OCI-LY1 (cell line): ENCODE data around the gene REXO1.

Source experiments
- EZH2 ChIP-seq: fragments of 200-600 bp; sonication (generic), shearing (Covaris generic); IDR thresholded peaks from 2 replicates; pipeline ENCODE4 v1.8.0; 2017; ENCODE audit warnings: borderline replicate concordance, mixed run types, mild to moderate bottlenecking, antibody characterized with exemption, low read length, moderate library complexity, mixed read lengths
- TF ChIP-seq, protein P1 (sequence below): fragments of 200-600 bp; sonication (generic), shearing (Covaris generic); IDR thresholded peaks from 2 replicates; pipeline ENCODE4 v1.5.1; 2017; ENCODE audit warnings: mild to moderate bottlenecking, antibody characterized with exemption, low read length, moderate library complexity, mixed read lengths

DNA sequence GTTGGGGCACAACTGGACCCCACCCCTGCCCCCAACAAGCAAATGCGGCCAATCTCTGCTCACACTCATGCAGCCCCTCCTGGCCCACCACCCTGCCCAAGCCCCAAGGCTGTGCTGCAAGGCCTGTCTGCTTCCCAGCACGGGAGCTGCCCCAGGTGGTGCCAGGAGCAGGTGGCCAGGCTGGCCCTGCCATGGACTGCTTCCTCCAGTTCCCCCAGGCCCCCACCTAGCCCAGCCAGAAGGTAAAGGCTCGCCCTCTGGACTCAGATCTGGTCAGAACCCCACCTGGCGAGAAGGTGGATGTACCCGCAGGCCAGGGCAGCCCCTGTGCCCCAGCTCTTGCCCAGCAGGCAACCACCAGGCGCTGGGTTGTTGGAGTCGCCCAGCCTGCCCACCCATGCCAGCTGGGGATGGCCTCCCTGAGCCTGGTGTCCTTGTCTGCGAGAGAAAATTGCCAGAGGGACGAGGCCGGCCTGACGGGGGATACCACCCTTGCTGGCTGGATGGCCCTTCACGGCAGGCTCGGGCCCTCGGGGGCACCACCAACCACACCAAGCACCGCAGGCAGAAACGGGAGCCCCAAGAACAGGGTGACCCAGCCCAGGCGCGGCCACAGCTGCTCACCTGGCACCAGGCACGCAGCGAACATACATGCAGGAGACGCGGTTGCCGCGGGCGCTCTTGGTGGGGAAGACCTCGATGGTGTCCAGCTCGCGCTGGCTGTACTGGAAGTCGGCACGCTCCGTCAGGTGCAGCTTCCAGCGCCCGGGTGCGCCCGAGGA is 32.5 kb upstream of the REXO1 start:
- TF ChIP-seq, protein P1, sequence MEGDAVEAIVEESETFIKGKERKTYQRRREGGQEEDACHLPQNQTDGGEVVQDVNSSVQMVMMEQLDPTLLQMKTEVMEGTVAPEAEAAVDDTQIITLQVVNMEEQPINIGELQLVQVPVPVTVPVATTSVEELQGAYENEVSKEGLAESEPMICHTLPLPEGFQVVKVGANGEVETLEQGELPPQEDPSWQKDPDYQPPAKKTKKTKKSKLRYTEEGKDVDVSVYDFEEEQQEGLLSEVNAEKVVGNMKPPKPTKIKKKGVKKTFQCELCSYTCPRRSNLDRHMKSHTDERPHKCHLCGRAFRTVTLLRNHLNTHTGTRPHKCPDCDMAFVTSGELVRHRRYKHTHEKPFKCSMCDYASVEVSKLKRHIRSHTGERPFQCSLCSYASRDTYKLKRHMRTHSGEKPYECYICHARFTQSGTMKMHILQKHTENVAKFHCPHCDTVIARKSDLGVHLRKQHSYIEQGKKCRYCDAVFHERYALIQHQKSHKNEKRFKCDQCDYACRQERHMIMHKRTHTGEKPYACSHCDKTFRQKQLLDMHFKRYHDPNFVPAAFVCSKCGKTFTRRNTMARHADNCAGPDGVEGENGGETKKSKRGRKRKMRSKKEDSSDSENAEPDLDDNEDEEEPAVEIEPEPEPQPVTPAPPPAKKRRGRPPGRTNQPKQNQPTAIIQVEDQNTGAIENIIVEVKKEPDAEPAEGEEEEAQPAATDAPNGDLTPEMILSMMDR, result no peak
- TF ChIP-seq EZH2, result no peak
